ENCODE data around the gene IFT172.

The IFT172 gene

DNA sequence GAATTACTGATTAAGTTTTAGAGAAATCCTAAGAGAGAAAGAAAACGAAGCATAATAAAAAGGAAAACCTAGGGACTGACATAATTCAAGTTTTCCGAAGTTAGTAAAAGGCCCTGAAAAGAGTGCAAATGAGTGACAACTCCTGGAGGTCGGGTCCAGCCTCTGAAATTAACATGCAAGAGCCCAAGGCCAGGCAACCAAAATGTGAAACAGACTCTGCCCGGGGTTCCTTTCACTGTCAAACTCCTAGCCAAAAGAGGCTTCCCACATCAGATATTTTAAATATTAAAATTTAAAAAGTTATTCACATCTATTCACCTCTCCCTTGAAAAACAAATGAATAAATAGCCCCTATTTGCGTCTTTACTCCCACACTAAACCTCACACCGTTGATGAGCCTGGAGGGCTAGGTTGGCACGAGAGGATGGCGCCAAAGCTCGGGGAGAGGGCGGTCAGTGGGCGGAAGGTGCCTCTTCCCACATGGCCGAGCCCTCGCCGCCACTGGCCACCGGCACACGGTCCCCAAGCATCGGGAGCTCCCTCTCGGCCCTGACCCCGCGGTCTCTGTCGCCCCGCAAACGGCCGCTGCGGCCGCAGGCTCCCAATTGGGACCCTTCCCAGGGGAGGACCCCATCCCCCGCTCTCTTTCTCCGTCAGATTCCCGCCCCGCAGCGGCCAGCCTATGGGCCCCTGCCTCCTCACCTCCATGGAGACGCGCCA is 80.8 kb downstream of the IFT172 start:
- Histone ChIP-seq H3K4me1 (ENCODE audit: low read length) (peaks cover 19% of the 10 kb centered on the region), H3K4me3 (ENCODE audit: low read length) (peak overlapping the region; percentile 89), H3K27me3 (ENCODE audit: low read depth, low read length) (0 out of 2 replicates have a peak, but pooled peaks cover 2% of the 10 kb centered on the region), H3K9ac (ENCODE audit: low read length) (peak overlapping the region; percentile 95), H2AFZ (ENCODE audit: low read depth, low read length) (peak overlapping the region; percentile 6; the same call in 1 of the 2 replicates), H4K20me1 (ENCODE audit: insufficient read depth, low read length) (peaks cover 39% of the 10 kb centered on the region), H3K79me2 (ENCODE audit: low read length) (peaks cover 56% of the 10 kb centered on the region), H3K36me3 (replicated peaks; ENCODE audit: low read depth, low read length) (peaks cover 20% of the 10 kb centered on the region), H3K4me2 (ENCODE audit: low read length) (peak overlapping the region; percentile 84), H3K9me3 (ENCODE audit: insufficient read depth, low read length) (no peaks in the 10 kb centered on the region), H3K27ac (ENCODE audit: low read length) (peak overlapping the region; percentile 71)
- TF ChIP-seq, protein P1, sequence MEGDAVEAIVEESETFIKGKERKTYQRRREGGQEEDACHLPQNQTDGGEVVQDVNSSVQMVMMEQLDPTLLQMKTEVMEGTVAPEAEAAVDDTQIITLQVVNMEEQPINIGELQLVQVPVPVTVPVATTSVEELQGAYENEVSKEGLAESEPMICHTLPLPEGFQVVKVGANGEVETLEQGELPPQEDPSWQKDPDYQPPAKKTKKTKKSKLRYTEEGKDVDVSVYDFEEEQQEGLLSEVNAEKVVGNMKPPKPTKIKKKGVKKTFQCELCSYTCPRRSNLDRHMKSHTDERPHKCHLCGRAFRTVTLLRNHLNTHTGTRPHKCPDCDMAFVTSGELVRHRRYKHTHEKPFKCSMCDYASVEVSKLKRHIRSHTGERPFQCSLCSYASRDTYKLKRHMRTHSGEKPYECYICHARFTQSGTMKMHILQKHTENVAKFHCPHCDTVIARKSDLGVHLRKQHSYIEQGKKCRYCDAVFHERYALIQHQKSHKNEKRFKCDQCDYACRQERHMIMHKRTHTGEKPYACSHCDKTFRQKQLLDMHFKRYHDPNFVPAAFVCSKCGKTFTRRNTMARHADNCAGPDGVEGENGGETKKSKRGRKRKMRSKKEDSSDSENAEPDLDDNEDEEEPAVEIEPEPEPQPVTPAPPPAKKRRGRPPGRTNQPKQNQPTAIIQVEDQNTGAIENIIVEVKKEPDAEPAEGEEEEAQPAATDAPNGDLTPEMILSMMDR (IDR thresholded peaks at IDR 0.05; ENCODE audit: low read depth, low read length) = no peak
- no peak for TF ChIP-seq EZH2phosphoT487 (IDR thresholded peaks at IDR 0.05; ENCODE audit: low read depth)

DNA sequence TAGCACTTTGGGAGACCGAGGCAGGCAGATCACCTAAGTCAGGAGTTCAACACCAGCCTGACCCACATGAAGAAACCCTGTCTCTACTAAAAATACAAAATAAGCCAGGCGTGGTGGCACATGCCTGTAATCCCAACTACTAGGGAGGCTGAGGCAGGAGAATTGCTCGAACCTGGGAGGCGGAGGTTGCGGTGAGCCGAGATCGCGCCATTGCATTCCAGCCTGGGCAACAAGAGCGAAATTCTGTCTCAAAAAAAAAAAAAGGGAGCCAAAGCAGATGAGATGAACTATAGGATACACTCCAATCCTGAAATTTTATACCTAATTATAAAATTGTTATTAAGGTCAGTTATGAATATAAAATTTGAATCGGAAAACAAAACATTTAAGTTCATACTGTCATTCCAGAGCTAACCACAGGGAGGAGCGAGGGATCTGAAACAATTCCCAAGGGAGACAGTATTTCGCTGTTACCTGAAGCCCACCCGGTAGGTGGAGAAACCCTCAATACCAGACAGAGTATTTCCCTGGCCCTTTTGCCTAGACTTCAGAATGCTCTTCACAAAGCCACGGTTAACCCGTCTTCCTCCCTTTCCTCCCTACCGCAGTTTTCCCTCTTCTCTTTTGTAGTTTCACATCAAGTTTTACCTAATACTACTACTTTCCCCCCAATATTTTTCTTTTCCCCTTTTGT is 81.6 kb downstream of the IFT172 start:
- Histone ChIP-seq H4K20me1 (ENCODE audit: insufficient read depth, low read length) (peaks cover 43% of the 10 kb centered on the region), H3K79me2 (ENCODE audit: low read length) (peaks cover 65% of the 10 kb centered on the region), H3K36me3 (replicated peaks; ENCODE audit: low read depth, low read length) (peaks cover 21% of the 10 kb centered on the region), H3K4me2 (ENCODE audit: low read length) (peak overlapping the region; percentile 84), H3K27me3 (ENCODE audit: low read depth, low read length) (0 out of 2 replicates have a peak, but pooled peaks cover 2% of the 10 kb centered on the region), H2AFZ (ENCODE audit: low read depth, low read length) (no peak overlapping the region), H3K4me3 (ENCODE audit: low read length) (peak overlapping the region; percentile 89), H3K9ac (ENCODE audit: low read length) (peak overlapping the region; percentile 95), H3K4me1 (ENCODE audit: low read length) (peaks cover 19% of the 10 kb centered on the region), H3K9me3 (ENCODE audit: insufficient read depth, low read length) (no peaks in the 10 kb centered on the region), H3K27ac (ENCODE audit: low read length) (peak overlapping the region; percentile 71)
- TF ChIP-seq, protein P1 (IDR thresholded peaks at IDR 0.05; ENCODE audit: low read depth, low read length) = peak; percentile 24; the same call in 1 of the 2 replicates
- no peak for TF ChIP-seq EZH2phosphoT487 (IDR thresholded peaks at IDR 0.05; ENCODE audit: low read depth)

DNA sequence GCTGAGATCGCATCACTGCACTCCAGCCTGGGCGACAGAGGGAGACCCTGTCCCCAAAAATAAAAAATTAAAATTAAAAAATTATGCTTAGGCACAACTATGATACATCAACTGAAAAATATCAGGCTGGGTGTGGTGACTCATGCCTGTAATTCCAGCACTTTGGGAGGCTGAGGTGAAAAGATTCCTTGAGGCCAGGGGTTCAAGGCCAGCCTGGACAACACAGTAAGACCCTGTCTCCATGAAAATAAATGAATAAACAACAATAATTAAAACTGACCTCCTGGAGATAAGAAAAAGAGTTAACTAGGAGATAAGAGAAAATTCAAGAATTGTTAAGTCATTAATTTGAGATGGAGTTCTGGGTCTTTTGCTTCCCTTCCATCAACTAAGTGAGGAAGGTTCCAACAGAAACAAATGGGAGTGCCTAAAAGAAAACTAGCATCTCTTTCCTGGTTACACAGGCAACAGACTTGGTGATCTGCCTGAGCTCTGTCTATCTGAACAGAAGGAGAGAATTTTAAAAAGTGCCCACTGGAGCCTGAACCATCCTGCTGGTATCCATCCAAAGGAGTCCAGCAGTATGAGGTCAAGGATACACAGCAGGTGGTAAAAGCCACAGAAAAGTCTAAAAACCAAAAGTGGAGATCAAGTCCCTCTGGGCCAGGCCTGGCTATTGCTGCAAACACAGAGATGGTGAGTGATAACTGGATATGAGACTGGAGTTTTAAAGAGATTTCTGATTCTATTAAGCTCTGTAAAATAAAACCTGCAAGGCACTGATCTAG is 89.0 kb downstream of the IFT172 start:
- H3K27me3 ChIP-seq (ENCODE audit: low read depth, low read length) = no peaks in the 10 kb centered on the region
- peaks cover 67% of the 10 kb centered on the region for H4K20me1 ChIP-seq (ENCODE audit: insufficient read depth, low read length)
- H3K4me3 ChIP-seq (ENCODE audit: low read length) = no peak overlapping the region
- TF ChIP-seq, protein P1 (IDR thresholded peaks at IDR 0.05; ENCODE audit: low read depth, low read length) = no peak
- H3K4me2 ChIP-seq (ENCODE audit: low read length) = no peak overlapping the region
- H3K79me2 ChIP-seq (ENCODE audit: low read length) = peaks cover 100% of the 10 kb centered on the region
- H3K36me3 ChIP-seq (replicated peaks; ENCODE audit: low read depth, low read length) = peaks cover 22% of the 10 kb centered on the region
- H3K4me1 ChIP-seq (ENCODE audit: low read length) = no peaks in the 10 kb centered on the region
- no peak overlapping the region for H3K9ac ChIP-seq (ENCODE audit: low read length)
- no peak overlapping the region for H2AFZ ChIP-seq (ENCODE audit: low read depth, low read length)
- no peaks in the 10 kb centered on the region for H3K9me3 ChIP-seq (ENCODE audit: insufficient read depth, low read length)
- H3K27ac ChIP-seq (ENCODE audit: low read length) = no peak overlapping the region

DNA sequence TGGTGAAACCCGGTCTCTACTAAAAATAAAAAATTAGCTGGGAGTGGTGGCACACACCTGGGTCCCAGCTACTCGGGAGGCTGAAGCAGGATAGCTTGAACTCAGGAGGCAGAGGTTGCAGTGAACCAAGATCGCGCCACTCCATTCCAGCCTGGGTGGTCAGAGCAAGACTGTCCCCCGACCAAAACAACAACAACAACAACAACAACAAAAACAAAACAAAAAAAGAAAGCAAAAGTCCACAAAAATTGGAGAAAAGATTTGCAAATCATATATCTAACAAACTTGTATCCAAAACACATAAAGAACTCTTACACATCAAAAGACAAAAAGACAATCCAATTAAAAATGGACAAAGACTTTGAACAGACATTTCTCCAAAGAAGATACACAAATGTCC is 90.6 kb downstream of the IFT172 start:
- Histone ChIP-seq H3K9ac (ENCODE audit: low read length) (no peak overlapping the region), H3K4me1 (ENCODE audit: low read length) (no peaks in the 10 kb centered on the region), H3K79me2 (ENCODE audit: low read length) (peaks cover 100% of the 10 kb centered on the region), H3K4me3 (ENCODE audit: low read length) (no peak overlapping the region), H4K20me1 (ENCODE audit: insufficient read depth, low read length) (peaks cover 64% of the 10 kb centered on the region), H3K27me3 (ENCODE audit: low read depth, low read length) (no peaks in the 10 kb centered on the region), H3K4me2 (ENCODE audit: low read length) (no peak overlapping the region), H3K36me3 (replicated peaks; ENCODE audit: low read depth, low read length) (peaks cover 15% of the 10 kb centered on the region), H3K27ac (ENCODE audit: low read length) (no peak overlapping the region), H3K9me3 (ENCODE audit: insufficient read depth, low read length) (no peaks in the 10 kb centered on the region), H2AFZ (ENCODE audit: low read depth, low read length) (no peak overlapping the region)
- TF ChIP-seq, protein P1 (IDR thresholded peaks at IDR 0.05; ENCODE audit: low read depth, low read length) = no peak
- no peak for TF ChIP-seq EZH2phosphoT487 (IDR thresholded peaks at IDR 0.05; ENCODE audit: low read depth)

All from OCI-LY3 (cell line).